Measurements from ENCODE around the gene MED17. TPM values are rescaled to one million over a fixed set of nuclear protein-coding genes. Genes with fewer than 3 reads are reported as not detected.
A peak's percentile ranks its signal among the peaks of the same experiment; 100 is the strongest.
"Not testable (repeated sequence)": the region's sequence is repeated elsewhere in the genome, so short reads cannot be mapped to it uniquely, and the experiment has no call there.

The MED17 gene, protein sequence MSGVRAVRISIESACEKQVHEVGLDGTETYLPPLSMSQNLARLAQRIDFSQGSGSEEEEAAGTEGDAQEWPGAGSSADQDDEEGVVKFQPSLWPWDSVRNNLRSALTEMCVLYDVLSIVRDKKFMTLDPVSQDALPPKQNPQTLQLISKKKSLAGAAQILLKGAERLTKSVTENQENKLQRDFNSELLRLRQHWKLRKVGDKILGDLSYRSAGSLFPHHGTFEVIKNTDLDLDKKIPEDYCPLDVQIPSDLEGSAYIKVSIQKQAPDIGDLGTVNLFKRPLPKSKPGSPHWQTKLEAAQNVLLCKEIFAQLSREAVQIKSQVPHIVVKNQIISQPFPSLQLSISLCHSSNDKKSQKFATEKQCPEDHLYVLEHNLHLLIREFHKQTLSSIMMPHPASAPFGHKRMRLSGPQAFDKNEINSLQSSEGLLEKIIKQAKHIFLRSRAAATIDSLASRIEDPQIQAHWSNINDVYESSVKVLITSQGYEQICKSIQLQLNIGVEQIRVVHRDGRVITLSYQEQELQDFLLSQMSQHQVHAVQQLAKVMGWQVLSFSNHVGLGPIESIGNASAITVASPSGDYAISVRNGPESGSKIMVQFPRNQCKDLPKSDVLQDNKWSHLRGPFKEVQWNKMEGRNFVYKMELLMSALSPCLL
- total RNA-seq = 15.3 TPM
- long read RNA-seq, full-length matches to known transcripts = 42 of 43 reads
- long read RNA-seq, partial matches to known transcripts = 0 of 43 reads
- long read RNA-seq, other reads (novel, unspliced or antisense) = 1 of 43 reads

DNA sequence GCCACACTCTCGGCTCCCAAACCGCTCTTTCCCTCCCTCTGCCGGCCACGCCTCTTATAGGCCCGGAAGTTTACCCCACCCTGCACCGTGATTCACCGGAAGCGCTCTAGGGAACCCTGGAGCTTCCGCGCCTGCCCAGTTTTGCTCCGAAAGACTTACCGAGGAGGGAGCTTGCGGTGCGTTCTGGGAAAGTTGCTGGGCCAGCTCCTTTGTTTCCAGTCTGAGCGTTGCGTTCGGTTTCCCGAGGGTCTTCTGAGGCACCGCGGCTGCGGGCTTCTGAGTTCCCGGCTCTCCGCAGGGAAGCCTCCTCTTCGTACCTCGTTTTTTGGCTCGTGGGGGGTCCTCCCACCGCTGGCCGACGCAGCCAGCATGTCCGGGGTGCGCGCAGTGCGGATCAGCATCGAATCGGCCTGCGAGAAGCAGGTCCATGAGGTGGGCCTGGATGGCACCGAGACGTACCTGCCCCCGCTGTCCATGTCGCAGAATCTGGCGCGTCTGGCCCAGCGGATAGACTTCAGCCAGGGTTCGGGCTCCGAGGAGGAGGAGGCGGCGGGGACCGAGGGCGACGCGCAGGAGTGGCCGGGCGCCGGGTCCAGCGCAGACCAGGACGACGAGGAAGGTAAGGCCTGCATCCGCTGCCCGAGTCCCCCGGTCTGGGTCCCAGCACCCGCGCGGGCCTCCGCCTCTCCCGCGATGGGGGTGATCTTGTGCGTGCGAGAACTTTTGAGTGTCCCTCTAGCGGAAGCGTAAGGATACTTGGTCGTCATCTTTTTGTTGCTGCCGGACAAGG, at the start of gene MED17:
TSS of gene MED17 (plus strand) at position 138 of the 790 bp plus-strand sequence. CDS start at position 370, 232 bp downstream.
- intact Hi-C loops (cut with DNase I) = loop anchor here (5.0 kb wide), 1 partner anchor 42 kb away; the partner anchor contains the start of genes C11orf54 and TAF1D
- DNase-seq (peak; percentile 94), ATAC-seq (ENCODE audit: poor library complexity) (peak; percentile 100)

DNA sequence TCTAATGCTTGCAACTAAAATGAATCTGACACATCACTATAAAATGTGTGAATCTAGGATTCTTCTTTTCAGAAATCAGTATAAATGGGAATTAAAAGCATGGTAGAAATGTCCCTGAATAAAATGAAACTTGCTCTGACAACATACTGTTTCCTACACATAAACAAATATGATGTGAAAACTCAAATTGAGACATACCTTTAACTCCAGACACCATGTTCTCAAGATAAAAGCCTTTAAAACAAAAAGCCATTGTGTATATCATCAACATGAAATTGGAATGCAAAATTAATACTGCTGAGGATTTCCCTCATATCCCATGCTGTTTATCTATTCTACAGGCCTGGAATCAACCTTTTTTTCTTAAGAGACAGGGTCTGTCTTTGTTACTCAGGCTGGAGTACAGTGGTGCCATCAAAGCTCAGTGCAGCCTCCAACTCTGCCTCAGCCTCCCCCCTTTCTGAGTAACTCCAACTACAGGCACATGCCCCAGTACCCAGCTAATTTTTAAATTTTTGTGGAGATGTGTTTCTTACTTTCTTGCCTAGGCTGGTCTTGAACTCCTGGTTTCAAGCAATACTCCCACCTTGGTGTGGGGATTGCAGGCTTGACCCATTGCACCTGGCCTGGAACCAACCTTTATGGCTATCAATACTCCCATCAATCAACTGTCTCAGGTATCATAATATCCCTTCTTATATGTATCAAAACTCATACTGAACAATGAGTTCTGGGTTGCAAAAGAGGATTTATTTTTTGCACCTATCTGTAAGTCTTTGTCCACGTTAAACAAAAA, 49.5 kb upstream of the MED17 start:
- DNase-seq = no peak
- intact Hi-C loops (cut with DNase I) = loop anchor here (10.0 kb wide), 1 partner anchor 50 kb away; no protein-coding TSS in a partner anchor
- no peak for ATAC-seq (ENCODE audit: poor library complexity)

DNA sequence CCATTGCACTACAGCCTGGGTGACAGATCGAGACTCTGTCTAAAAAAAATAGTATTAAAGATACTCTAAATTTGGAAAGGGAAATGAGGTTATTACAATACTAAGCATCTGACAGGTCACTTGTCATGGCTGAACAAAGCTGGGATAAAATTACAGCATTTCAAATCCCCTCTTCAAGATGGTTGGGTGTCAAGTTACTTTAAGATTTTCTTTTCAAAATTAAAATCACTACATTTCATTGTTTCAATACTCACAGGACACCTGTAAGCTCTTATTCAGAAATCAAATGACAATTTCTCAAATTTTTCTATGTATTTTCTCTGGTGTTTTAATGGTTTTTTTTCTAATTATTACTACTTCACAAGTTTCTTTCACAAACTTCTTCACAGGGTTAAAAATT, 48.5 kb upstream of the MED17 start:
- ATAC-seq (ENCODE audit: poor library complexity) (no peak), DNase-seq (no peak)
- intact Hi-C loops (cut with DNase I) = loop anchor here (10.0 kb wide), 1 partner anchor 51 kb away; no protein-coding TSS in a partner anchor

DNA sequence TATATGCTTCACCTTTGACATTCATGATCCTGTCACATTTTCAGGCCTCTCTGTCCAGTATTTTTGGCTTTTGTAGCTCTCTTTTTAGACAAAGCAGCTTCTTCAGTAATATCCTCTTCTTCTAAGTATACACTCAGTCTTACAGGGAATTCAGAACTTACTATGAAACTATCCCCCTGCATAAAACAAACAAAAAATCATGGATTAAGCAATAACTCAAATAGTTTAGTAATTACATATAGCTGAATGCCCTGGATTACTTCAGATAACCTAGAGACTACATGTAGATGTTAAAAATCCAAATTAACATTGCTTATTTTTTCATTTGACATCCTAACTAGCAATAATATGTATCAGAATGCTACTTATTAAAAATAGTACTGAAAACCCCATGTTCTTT, 48.0 kb upstream of the MED17 start:
- intact Hi-C loops (cut with DNase I) = loop anchor here (10.0 kb wide), 1 partner anchor 51 kb away; no protein-coding TSS in a partner anchor
- ATAC-seq (ENCODE audit: poor library complexity) = no peak
- DNase-seq = no peak

DNA sequence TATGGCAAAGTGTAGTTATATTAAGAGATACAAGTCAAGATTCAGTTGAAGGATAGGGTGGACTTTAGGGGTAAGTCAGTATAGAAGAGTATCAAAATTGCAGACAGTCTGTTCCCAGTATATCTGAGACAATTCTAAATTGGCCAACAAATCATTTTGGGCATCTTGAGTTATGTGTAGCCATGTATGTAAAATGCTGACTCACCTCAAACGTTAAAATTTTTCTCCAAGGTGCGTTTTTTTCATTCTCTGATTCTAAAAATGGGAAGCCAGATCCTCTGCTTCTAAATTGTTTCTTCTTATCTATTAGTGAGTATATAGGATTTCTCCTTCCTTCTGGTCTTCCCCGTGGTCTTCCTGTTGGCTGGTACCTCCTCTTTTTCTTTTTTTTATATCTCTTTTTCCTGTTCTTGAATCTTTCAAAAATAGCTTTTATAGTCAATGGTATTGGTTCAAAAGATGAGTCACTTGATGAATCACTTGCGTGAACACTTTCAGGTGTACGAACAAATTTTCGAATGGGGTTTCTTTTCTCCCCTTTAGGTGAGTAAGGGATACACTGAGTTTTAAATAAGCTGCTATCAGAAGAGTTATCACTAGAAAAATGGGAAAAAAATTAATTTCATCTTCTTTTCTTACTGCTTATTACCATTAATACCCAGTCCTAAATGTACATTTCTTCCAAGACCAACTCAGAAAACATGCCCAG, 46.0 kb upstream of the MED17 start:
- intact Hi-C loops (cut with DNase I) = loop anchor here (10.0 kb wide), 1 partner anchor 53 kb away; no protein-coding TSS in a partner anchor
- no peak for DNase-seq

DNA sequence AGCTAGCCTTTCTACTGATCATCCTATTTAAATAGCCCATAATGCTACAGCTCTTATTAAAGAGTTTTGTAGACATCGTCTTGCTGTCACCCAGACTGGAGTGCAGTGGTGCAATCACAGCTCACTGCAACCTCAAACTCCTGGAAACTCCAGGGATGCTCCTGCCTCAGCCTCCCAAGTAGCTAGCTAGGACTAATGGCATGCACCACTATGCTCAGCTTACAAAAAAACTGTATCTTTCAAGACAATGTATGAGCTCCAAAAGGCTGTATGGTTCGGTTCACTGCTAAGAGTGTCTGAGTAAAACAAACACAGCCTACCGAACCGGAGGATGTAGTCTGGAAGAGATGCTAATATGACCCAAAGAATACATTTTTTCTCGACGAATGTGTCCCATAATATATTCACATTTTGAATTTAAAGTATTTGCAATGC, 45.4 kb upstream of the MED17 start:
- DNase-seq = no peak
- ATAC-seq (ENCODE audit: poor library complexity) = no peak
- intact Hi-C loops (cut with DNase I) = loop anchor here (10.0 kb wide), 1 partner anchor 54 kb away; no protein-coding TSS in a partner anchor

More for the DNA sequence above, 46.0 kb upstream of the MED17 start:
- ATAC-seq (ENCODE audit: poor library complexity) = no peak

DNA sequence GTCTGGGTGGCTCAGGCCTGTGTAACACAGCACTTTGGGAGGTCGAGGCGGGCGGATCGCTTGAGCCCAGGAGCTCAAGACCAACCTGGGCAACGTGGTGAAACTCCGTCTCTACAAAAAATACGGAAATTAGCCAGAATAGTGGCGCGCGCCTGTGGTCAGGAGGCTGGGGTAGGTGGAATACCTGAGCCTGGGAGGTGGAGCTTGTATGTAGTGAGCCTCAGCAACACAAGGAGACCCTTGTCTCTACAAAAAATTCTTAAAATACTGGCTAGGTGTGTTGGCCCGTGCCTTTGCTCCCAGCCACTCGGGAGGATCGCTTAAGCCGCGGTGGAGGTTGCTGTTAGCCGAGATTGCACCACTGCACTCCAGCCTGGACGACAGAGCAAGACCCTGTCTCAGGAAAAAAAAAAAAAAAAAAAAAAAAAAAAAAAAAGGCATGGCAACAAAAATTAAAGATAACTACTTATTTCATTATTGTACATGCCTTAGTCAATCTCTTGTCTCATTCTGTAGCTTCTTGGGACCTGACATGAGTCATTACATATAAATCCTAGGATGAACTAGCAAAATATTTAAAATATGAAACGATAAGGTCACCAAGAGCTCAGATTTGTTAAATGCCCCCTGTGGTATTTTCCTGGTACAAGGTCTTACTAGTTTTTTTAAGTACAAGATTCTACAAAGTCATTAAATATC, 43.9 kb upstream of the MED17 start:
- DNase-seq (no peak), ATAC-seq (ENCODE audit: poor library complexity) (no peak)
- intact Hi-C loops (cut with DNase I) = loop anchor here (5.0 kb wide), 1 partner anchor 42 kb away; the partner anchor contains the start of gene MED17

DNA sequence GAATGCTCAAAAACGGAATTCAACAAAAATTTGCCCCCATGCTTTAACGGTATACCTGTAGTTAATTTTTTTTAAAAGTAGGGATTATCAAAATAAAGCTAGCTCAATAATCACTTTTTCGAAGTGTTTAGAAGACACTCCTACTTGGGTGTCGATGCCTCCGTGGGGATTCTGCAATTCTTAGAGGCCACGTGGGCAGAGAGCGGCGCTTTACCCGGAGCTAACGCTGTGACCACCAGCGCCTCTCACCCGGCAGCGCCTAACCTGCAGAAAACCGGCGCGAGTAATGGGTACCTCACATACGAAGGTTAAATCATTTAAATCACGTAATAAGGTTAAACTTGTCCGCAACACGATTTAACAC, 43.4 kb upstream of the MED17 start:
- intact Hi-C loops (cut with DNase I) = loop anchor here (5.0 kb wide), 1 partner anchor 42 kb away; the partner anchor contains the start of gene MED17
- peak; percentile 71 for DNase-seq

DNA sequence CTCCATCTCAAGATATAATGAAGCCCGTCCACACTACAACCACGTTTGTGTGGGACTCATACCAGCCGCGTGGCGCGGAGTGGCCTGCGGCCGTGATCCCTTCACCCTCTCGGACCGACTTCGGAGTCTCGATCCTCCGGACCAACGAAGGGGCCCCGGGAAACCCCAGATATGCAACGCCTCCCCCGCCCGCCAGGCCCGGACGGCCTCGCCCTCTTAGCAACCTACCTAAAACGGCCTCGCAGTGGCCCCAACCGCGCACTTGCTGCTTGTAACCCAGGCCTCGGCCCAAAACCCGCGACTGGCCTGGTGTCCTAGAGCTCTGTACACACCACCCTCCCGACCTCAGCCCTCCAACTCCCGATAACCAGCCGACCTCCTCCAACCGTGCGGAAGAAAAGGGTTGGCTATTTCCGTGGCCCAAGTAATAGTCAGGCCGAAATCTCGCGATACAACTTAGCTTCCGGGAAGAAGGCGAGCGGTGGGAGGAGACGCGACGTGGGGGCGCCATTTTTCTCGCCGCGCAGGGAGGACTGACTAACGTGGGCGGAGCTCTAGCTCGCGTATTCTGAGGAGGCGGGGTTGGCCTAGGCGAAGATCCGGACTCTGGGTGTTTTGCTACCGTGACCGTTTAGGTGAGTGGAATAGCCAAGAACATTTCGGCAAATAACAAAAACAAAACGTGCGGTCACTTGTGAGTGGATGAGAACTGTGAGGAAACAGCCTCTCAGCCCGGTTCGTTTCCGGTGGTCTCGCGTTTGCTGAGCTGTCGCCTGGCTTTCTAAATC, 42.8 kb upstream of the MED17 start, which contains the start of the genes C11orf54 and TAF1D:
TSS of gene C11orf54 (plus strand) at position 579 of the 788 bp plus-strand sequence. CDS start 5,722 bp downstream, outside the sequence.
TSS of gene TAF1D (minus strand) at position 402 of the 788 bp plus-strand sequence. CDS start 2,191 bp downstream, outside the sequence.
- intact Hi-C loops (cut with DNase I) = loop anchor here (5.0 kb wide), 1 partner anchor 41 kb away; the partner anchor contains the start of gene MED17
- peak; percentile 97 for ATAC-seq (ENCODE audit: poor library complexity)
- DNase-seq = peak; percentile 98

More for the DNA sequence above, 43.4 kb upstream of the MED17 start:
- ATAC-seq (ENCODE audit: poor library complexity) = peak; percentile 70

DNA sequence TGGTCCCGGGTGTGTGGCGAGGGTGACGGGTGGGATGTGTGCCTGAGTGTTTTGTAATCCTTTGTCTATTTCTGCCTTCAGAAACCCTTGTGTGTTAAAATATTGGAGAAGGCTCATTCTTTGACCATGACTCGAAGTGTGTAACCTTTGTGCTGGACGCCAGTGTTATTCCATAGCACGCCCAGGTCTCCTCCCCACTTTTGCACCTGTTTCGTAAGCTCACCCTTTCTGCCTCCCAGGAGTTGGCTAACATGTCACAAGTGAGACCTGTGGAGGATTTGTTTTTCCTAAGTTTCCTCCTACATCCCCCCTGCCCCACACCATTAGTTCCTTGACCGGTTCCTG, 42.2 kb upstream of the MED17 start:
- DNase-seq = no peak

DNA sequence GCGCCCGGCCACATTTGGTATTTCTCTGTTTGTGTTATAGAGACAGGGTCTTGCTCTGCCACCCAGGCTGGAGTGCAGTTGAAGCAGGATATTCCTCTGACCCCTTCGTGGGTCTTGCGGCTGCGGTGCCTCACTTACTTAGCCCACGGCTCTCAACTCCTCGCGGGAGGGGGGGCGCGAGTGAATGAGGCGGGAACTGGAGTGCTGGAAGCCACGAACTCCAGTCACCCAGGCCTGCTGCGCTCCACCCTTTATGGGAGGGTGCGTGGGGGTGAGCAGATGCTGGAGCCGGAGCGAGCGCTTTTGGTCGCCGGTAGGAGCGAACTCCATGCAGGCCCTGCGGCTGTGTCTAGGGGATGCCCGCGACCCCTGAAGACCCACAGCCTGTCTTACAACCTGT, 40.8 kb upstream of the MED17 start:
- DNase-seq = no peak
- intact Hi-C loops (cut with DNase I) = loop anchor here (5.0 kb wide), 1 partner anchor 39 kb away; the partner anchor contains the start of gene MED17
- no peak for ATAC-seq (ENCODE audit: poor library complexity)

More for the DNA sequence above, 42.2 kb upstream of the MED17 start:
- intact Hi-C loops (cut with DNase I) = loop anchor here (5.0 kb wide), 1 partner anchor 40 kb away; the partner anchor contains the start of gene MED17
- ATAC-seq (ENCODE audit: poor library complexity) = peak; percentile 50

DNA sequence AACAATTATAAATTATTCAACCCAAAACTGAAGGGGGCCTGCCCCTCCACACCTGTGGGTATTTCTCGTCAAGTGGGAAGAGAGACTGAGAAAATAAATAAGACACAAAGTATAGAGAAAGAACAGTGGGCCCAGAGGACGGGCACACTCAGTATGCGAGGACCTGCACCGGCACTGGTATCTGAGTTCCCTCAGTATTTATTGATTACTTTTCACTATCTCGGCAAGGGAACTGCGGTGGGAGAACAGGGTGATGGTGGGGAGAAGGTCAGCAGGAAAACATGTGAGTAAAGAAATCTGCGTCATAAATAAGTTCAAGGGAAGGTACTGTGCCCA, 39.4 kb upstream of the MED17 start:
- no peak for ATAC-seq (ENCODE audit: poor library complexity)
- DNase-seq = no peak
- intact Hi-C loops (cut with DNase I) = loop anchor here (5.0 kb wide), 1 partner anchor 38 kb away; the partner anchor contains the start of gene MED17

DNA sequence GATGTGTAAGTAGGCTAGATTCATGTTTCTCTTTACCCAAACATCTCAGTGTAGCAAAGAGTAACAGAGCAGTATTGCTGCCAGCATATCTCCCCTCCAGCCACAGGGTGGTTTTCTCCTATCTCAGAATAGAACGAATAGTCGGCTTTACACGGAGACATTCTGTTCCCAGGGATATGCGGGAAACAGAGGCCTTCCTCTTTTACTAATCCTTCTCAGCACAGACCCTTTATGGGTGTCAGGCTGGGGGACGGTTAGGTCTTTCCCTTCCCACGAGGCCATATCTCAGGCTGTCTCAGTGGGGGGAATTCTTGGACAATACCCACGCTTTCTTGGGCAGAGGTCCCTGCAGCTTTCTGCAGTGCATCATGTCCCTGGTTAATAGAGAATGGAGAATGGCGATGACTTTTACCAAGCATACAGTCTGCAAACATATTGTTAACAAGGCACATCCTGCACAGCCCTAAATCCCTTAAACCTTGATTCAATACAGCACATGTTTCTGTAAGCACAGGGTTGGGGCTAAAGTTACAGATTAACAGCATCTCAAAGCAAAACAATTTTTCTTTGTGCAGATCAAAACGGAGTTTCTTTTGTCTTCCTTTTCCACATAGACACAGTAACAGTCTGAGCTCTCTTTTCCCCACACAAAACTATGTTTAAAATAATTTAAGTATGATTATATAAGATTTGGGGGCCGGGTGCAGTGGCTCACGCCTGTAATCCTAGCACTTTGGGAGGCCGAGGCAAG, 38.9 kb upstream of the MED17 start:
- DNase-seq; ATAC-seq (ENCODE audit: poor library complexity); intact Hi-C loops (cut with DNase I): not testable (repeated sequence)

DNA sequence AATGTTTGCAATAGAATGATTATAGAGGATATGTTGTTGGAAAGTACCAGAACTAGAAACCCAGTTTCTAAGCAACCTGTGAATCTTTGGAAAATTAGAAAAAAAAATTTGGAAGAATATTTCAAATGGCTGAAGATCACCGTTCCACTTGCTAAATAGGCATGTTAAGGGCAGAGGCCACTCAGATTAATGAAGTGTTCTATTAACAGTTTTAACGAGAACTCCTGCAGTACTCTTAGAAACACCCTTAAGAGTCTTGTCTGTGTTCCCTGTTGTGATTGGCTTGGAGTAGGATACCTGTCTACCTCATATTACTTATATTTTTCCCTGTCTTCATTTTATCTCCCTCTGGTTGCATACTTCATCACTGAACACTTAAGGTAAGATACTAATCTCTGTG, 38.0 kb upstream of the MED17 start:
- ATAC-seq (ENCODE audit: poor library complexity) (no peak), DNase-seq (no peak)
- intact Hi-C loops (cut with DNase I) = no loop called here

DNA sequence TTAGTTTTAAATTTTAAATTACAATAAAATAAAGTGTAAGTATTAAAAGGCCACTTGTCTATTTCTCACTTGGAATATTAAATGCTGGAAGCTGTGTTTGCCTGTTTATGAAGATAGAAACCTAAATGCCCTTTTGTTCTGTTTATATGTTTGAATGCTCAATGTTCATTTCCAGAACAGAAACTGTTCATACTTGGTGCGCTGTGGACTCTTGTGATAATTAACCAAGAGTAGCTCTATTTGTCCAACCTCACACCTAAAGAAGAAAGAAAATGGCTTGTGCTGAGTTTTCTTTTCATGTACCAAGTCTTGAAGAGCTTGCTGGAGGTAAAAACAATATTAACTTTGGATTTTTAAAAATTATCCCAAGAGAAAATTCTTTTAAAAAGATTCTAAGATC, 37.0 kb upstream of the MED17 start:
- DNase-seq (no peak), ATAC-seq (ENCODE audit: poor library complexity) (no peak)
- intact Hi-C loops (cut with DNase I) = no loop called here

All from Right ventricle myocardium superior (tissue), 1 donor.